ENCODE data around the gene TMEFF2.

TMEFF2 gene

GRCh38 chr2:191936882-191937405 is 257.8 kb downstream of the TMEFF2 start:
- no peaks in the 10 kb centered on the region for H3K36me3 ChIP-seq (ENCODE audit: insufficient read depth, low read length)
- H3K79me2 ChIP-seq (ENCODE audit: control insufficient read depth, insufficient read depth, low read length, unreplicated experiment): no peaks in the 10 kb centered on the region
- H3K27me3 ChIP-seq (ENCODE audit: insufficient read depth, low read length): no peaks in the 10 kb centered on the region
- no peak overlapping the region for H3K27ac ChIP-seq (ENCODE audit: low read depth, low read length)
- peaks cover 4% of the 10 kb centered on the region for H3K4me1 ChIP-seq (ENCODE audit: control insufficient read depth, insufficient read depth, low read length, unreplicated experiment)
- H3K4me3 ChIP-seq (ENCODE audit: low read depth, low read length): no peak overlapping the region
- H2AFZ ChIP-seq (ENCODE audit: low read length, unreplicated experiment): no peak overlapping the region

- Histone ChIP-seq H3K4me3 (ENCODE audit: low read depth, low read length) (no peak overlapping the region), H2AFZ (ENCODE audit: low read length, unreplicated experiment) (no peak overlapping the region), H3K27ac (ENCODE audit: low read depth, low read length) (no peak overlapping the region), H3K4me1 (ENCODE audit: control insufficient read depth, insufficient read depth, low read length, unreplicated experiment) (peaks cover 4% of the 10 kb centered on the region), H3K36me3 (ENCODE audit: insufficient read depth, low read length) (no peaks in the 10 kb centered on the region), H3K79me2 (ENCODE audit: control insufficient read depth, insufficient read depth, low read length, unreplicated experiment) (no peaks in the 10 kb centered on the region), H3K27me3 (ENCODE audit: insufficient read depth, low read length) (no peaks in the 10 kb centered on the region)
These were observed 259.5 kb downstream of the TMEFF2 start for GRCh38 chr2:191935247-191935646.

GRCh38 chr2:191933307-191934105 is 261.2 kb downstream of the TMEFF2 start:
- H3K27me3 ChIP-seq (ENCODE audit: insufficient read depth, low read length): no peaks in the 10 kb centered on the region
- H3K4me1 ChIP-seq (ENCODE audit: control insufficient read depth, insufficient read depth, low read length, unreplicated experiment): peaks cover 4% of the 10 kb centered on the region
- no peak overlapping the region for H3K27ac ChIP-seq (ENCODE audit: low read depth, low read length)
- H3K36me3 ChIP-seq (ENCODE audit: insufficient read depth, low read length): no peaks in the 10 kb centered on the region
- H3K79me2 ChIP-seq (ENCODE audit: control insufficient read depth, insufficient read depth, low read length, unreplicated experiment): no peaks in the 10 kb centered on the region
- no peak overlapping the region for H2AFZ ChIP-seq (ENCODE audit: low read length, unreplicated experiment)
- no peak overlapping the region for H3K4me3 ChIP-seq (ENCODE audit: low read depth, low read length)

GRCh38 chr2:191932286-191932685 is 262.4 kb downstream of the TMEFF2 start:
- H3K4me1 ChIP-seq (ENCODE audit: control insufficient read depth, insufficient read depth, low read length, unreplicated experiment): peaks cover 15% of the 10 kb centered on the region
- H3K27me3 ChIP-seq (ENCODE audit: insufficient read depth, low read length): no peaks in the 10 kb centered on the region
- no peak overlapping the region for H2AFZ ChIP-seq (ENCODE audit: low read length, unreplicated experiment)
- H3K36me3 ChIP-seq (ENCODE audit: insufficient read depth, low read length): no peaks in the 10 kb centered on the region
- H3K79me2 ChIP-seq (ENCODE audit: control insufficient read depth, insufficient read depth, low read length, unreplicated experiment): no peaks in the 10 kb centered on the region
- no peak overlapping the region for H3K27ac ChIP-seq (ENCODE audit: low read depth, low read length)
- H3K4me3 ChIP-seq (ENCODE audit: low read depth, low read length): no peak overlapping the region

- H3K4me1 ChIP-seq (ENCODE audit: control insufficient read depth, insufficient read depth, low read length, unreplicated experiment): peaks cover 22% of the 10 kb centered on the region
- no peaks in the 10 kb centered on the region for H3K79me2 ChIP-seq (ENCODE audit: control insufficient read depth, insufficient read depth, low read length, unreplicated experiment)
- H3K4me3 ChIP-seq (ENCODE audit: low read depth, low read length): no peak overlapping the region
- no peaks in the 10 kb centered on the region for H3K36me3 ChIP-seq (ENCODE audit: insufficient read depth, low read length)
- H3K27me3 ChIP-seq (ENCODE audit: insufficient read depth, low read length): no peaks in the 10 kb centered on the region
- H3K27ac ChIP-seq (ENCODE audit: low read depth, low read length): no peak overlapping the region
- H2AFZ ChIP-seq (ENCODE audit: low read length, unreplicated experiment): no peak overlapping the region
These were observed 263.4 kb downstream of the TMEFF2 start for GRCh38 chr2:191931329-191931728.

GRCh38 chr2:191930205-191930604 is 264.5 kb downstream of the TMEFF2 start:
- Histone ChIP-seq H3K27me3 (ENCODE audit: insufficient read depth, low read length) (no peaks in the 10 kb centered on the region), H3K4me3 (ENCODE audit: low read depth, low read length) (no peak overlapping the region), H3K36me3 (ENCODE audit: insufficient read depth, low read length) (no peaks in the 10 kb centered on the region), H2AFZ (ENCODE audit: low read length, unreplicated experiment) (no peak overlapping the region), H3K79me2 (ENCODE audit: control insufficient read depth, insufficient read depth, low read length, unreplicated experiment) (no peaks in the 10 kb centered on the region), H3K4me1 (ENCODE audit: control insufficient read depth, insufficient read depth, low read length, unreplicated experiment) (peaks cover 22% of the 10 kb centered on the region), H3K27ac (ENCODE audit: low read depth, low read length) (no peak overlapping the region)

GRCh38 chr2:191929288-191929687 is 265.4 kb downstream of the TMEFF2 start:
- no peaks in the 10 kb centered on the region for H3K79me2 ChIP-seq (ENCODE audit: control insufficient read depth, insufficient read depth, low read length, unreplicated experiment)
- peaks cover 22% of the 10 kb centered on the region for H3K4me1 ChIP-seq (ENCODE audit: control insufficient read depth, insufficient read depth, low read length, unreplicated experiment)
- no peak overlapping the region for H2AFZ ChIP-seq (ENCODE audit: low read length, unreplicated experiment)
- H3K27ac ChIP-seq (ENCODE audit: low read depth, low read length): no peak overlapping the region
- H3K27me3 ChIP-seq (ENCODE audit: insufficient read depth, low read length): no peaks in the 10 kb centered on the region
- no peaks in the 10 kb centered on the region for H3K36me3 ChIP-seq (ENCODE audit: insufficient read depth, low read length)
- no peak overlapping the region for H3K4me3 ChIP-seq (ENCODE audit: low read depth, low read length)

- peak overlapping the region; percentile 52 for H3K27ac ChIP-seq (ENCODE audit: low read depth, low read length)
- H3K36me3 ChIP-seq (ENCODE audit: insufficient read depth, low read length): no peaks in the 10 kb centered on the region
- H2AFZ ChIP-seq (ENCODE audit: low read length, unreplicated experiment): peak overlapping the region; percentile 18
- no peaks in the 10 kb centered on the region for H3K27me3 ChIP-seq (ENCODE audit: insufficient read depth, low read length)
- peak overlapping the region; percentile 28; the same call in 1 of the 2 replicates for H3K4me3 ChIP-seq (ENCODE audit: low read depth, low read length)
- no peaks in the 10 kb centered on the region for H3K79me2 ChIP-seq (ENCODE audit: control insufficient read depth, insufficient read depth, low read length, unreplicated experiment)
- H3K4me1 ChIP-seq (ENCODE audit: control insufficient read depth, insufficient read depth, low read length, unreplicated experiment): peaks cover 18% of the 10 kb centered on the region
These were observed 266.7 kb downstream of the TMEFF2 start for GRCh38 chr2:191927991-191928390.

GRCh38 chr2:191927319-191927867 is 267.3 kb downstream of the TMEFF2 start:
- Histone ChIP-seq H3K36me3 (ENCODE audit: insufficient read depth, low read length) (no peaks in the 10 kb centered on the region), H3K4me1 (ENCODE audit: control insufficient read depth, insufficient read depth, low read length, unreplicated experiment) (peaks cover 18% of the 10 kb centered on the region), H3K27me3 (ENCODE audit: insufficient read depth, low read length) (no peaks in the 10 kb centered on the region), H3K79me2 (ENCODE audit: control insufficient read depth, insufficient read depth, low read length, unreplicated experiment) (no peaks in the 10 kb centered on the region), H3K27ac (ENCODE audit: low read depth, low read length) (peak overlapping the region; percentile 52), H3K4me3 (ENCODE audit: low read depth, low read length) (peak overlapping the region; percentile 28; the same call in 1 of the 2 replicates), H2AFZ (ENCODE audit: low read length, unreplicated experiment) (peak overlapping the region; percentile 18)

- Histone ChIP-seq H3K4me3 (ENCODE audit: low read depth, low read length) (no peak overlapping the region), H3K79me2 (ENCODE audit: control insufficient read depth, insufficient read depth, low read length, unreplicated experiment) (no peaks in the 10 kb centered on the region), H3K36me3 (ENCODE audit: insufficient read depth, low read length) (no peaks in the 10 kb centered on the region), H3K4me1 (ENCODE audit: control insufficient read depth, insufficient read depth, low read length, unreplicated experiment) (peaks cover 18% of the 10 kb centered on the region), H2AFZ (ENCODE audit: low read length, unreplicated experiment) (no peak overlapping the region), H3K27ac (ENCODE audit: low read depth, low read length) (no peak overlapping the region), H3K27me3 (ENCODE audit: insufficient read depth, low read length) (no peaks in the 10 kb centered on the region)
These were observed 268.1 kb downstream of the TMEFF2 start for GRCh38 chr2:191926671-191927070.

GRCh38 chr2:191923652-191923997 is 271.1 kb downstream of the TMEFF2 start:
- Histone ChIP-seq H3K4me3 (ENCODE audit: low read depth, low read length) (no peak overlapping the region), H3K27ac (ENCODE audit: low read depth, low read length) (no peak overlapping the region), H3K36me3 (ENCODE audit: insufficient read depth, low read length) (no peaks in the 10 kb centered on the region), H2AFZ (ENCODE audit: low read length, unreplicated experiment) (no peak overlapping the region), H3K27me3 (ENCODE audit: insufficient read depth, low read length) (no peaks in the 10 kb centered on the region), H3K79me2 (ENCODE audit: control insufficient read depth, insufficient read depth, low read length, unreplicated experiment) (no peaks in the 10 kb centered on the region), H3K4me1 (ENCODE audit: control insufficient read depth, insufficient read depth, low read length, unreplicated experiment) (peaks cover 18% of the 10 kb centered on the region)

All from ACC112 (cell line).